OCI-LY7 (cell line): ENCODE measurements around the gene STK32A. TPM values are rescaled to one million over a fixed set of nuclear protein-coding genes. Genes with fewer than 3 reads are reported as not detected.

Source experiments
- BruUV-seq: library from RNA; stranded (reverse); fragments of 400-500 nt; replicated peaks from 2 replicates; lab custom pipeline; 2021; lab: Mats Ljungman, UMichigan
- CTCF ChIA-PET: fragments of 300-600 bp; sonication (Branson Sonifier 250); formaldehyde crosslinking; loops from one replicate; lab custom pipeline; 2022; ENCODE audit warnings: antibody characterized with exemption; ENCODE audit not compliant: unreplicated experiment; lab: Charles Lee
- POLR2A ChIA-PET: fragments of 300-600 bp; sonication (Branson Sonifier 250); formaldehyde crosslinking; loops from one replicate; lab custom pipeline; 2022; ENCODE audit warnings: antibody characterized with exemption; lab: Charles Lee
- DNase-seq: peaks from one replicate; pipeline ENCODE4 v3.0.0-alpha.2; 2015; ENCODE audit warnings: low spot score
- H2AFZ ChIP-seq: fragments of 200-600 bp; sonication (generic), shearing (Covaris generic); 2 replicates; pipeline ENCODE4 v1.6.1; 2014; ENCODE audit warnings: mild to moderate bottlenecking, antibody characterized with exemption, low read length, moderate library complexity
- H3K27ac ChIP-seq: fragments of 200-600 bp; sonication (generic); 2 replicates; pipeline ENCODE4 v1.5.1; 2014; ENCODE audit warnings: mixed run types, low read depth, mild to moderate bottlenecking, moderate library complexity, low read length, inconsistent platforms; ENCODE audit not compliant: poor library complexity, severe bottlenecking
- H3K36me3 ChIP-seq: fragments of 200-600 bp; sonication (generic); 2 replicates; pipeline ENCODE4 v1.6.1; 2014; ENCODE audit warnings: mild to moderate bottlenecking, antibody characterized with exemption, low read length, moderate library complexity, mixed read lengths; ENCODE audit not compliant: insufficient read depth
- H3K4me1 ChIP-seq: fragments of 200-600 bp; sonication (generic); 2 replicates; pipeline ENCODE4 v1.5.1; 2014; ENCODE audit warnings: mild to moderate bottlenecking, low read length; ENCODE audit not compliant: insufficient read depth, poor library complexity, severe bottlenecking
- H3K4me2 ChIP-seq: fragments of 200-600 bp; sonication (generic); 2 replicates; pipeline ENCODE4 v1.6.1; 2014; ENCODE audit warnings: mild to moderate bottlenecking, low read length
- H3K4me3 ChIP-seq: fragments of 200-600 bp; sonication (generic); 2 replicates; pipeline ENCODE4 v1.5.1; 2014; ENCODE audit warnings: mild to moderate bottlenecking, low read depth, low read length; ENCODE audit not compliant: poor library complexity, severe bottlenecking
- H3K79me2 ChIP-seq: fragments of 200-600 bp; sonication (generic); 2 replicates; pipeline ENCODE4 v1.6.1; 2016; ENCODE audit warnings: low read depth, mild to moderate bottlenecking, low read length, moderate library complexity, mixed read lengths; ENCODE audit not compliant: insufficient read depth
- H3K9me2 ChIP-seq: fragments of 200-600 bp; sonication (generic); 2 replicates; pipeline ENCODE4 v1.6.1; 2016; ENCODE audit warnings: mild to moderate bottlenecking, low read length, mixed read lengths; ENCODE audit not compliant: insufficient read depth
- H3K9me3 ChIP-seq: fragments of 200-600 bp; sonication (generic); 2 replicates; pipeline ENCODE4 v1.6.1; 2014; ENCODE audit warnings: mild to moderate bottlenecking, mixed run types, low read length, mixed read lengths
- H4K20me1 ChIP-seq: fragments of 200-600 bp; sonication (generic); 2 replicates; pipeline ENCODE4 v1.6.1; 2014; ENCODE audit warnings: mild to moderate bottlenecking, antibody characterized with exemption, low read length, moderate library complexity, mixed read lengths; ENCODE audit not compliant: insufficient read depth
- CTCF ChIP-seq: fragments of 200-600 bp; sonication (generic); conservative IDR thresholded peaks from 2 replicates; pipeline ENCODE4 v1.5.1; 2014; ENCODE audit warnings: mild to moderate bottlenecking, antibody characterized with exemption, low read length, moderate library complexity, mixed read lengths
- EZH2phosphoT487 ChIP-seq: fragments of 200-600 bp; sonication (generic); IDR thresholded peaks from 2 replicates; pipeline ENCODE4 v1.6.1; 2018; ENCODE audit warnings: low read depth, borderline replicate concordance, mild to moderate bottlenecking, mixed run types, antibody characterized with exemption, low read length, moderate library complexity, mixed read lengths
- intact Hi-C: fragments of 100-400 bp; cut with micrococcal nuclease; formaldehyde crosslinking; loops from one replicate; pipeline ENCODE4 v1.10.0; 2022; ENCODE audit not compliant: unreplicated experiment
- total RNA-seq, 2 experiments: library from RNA; depleted of rRNA in 1 of 2; stranded (reverse); fragments of >200 nt in 1 of 2; shearing (Covaris generic) in 1 of 2; gene quantifications; 2 replicates each; pipeline ENCODE4 v1.2.3, GENCODE V29; 2014 to 2022

Gene STK32A
- total RNA-seq, 2 experiments from 2014 or later, result not detected

DNA sequence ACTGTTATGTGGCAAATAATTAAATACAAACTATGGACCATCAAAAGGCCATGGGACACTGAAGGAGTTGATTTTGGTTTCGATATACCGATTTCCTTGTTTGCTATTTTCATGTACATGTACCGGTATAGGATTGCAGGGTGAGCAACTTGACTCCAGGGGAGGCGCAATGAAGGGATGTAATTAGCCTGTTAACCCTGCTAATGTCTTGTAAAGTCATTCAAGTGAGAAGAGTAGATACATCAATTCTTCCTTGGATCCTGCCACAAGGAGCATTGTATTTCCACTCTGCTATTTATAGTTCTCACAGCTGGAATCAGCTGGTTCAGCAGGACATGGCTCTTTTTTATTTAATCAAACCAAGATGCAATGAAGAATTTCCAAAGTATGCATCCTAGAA, 102.0 kb downstream of the STK32A start:
- Histone ChIP-seq H3K9me2 (no peaks in the 10 kb centered on the region), H3K4me1 (no peaks in the 10 kb centered on the region), H3K9me3 (no peaks in the 10 kb centered on the region), H3K4me3 (no peak overlapping the region), H3K27ac (no peak overlapping the region), H3K36me3 (no peaks in the 10 kb centered on the region), H3K4me2 (no peak overlapping the region), H4K20me1 (no peaks in the 10 kb centered on the region), H3K79me2 (no peaks in the 10 kb centered on the region), H2AFZ (no peak overlapping the region)
- ChIA-PET CTCF (no interaction called here), POLR2A (no interaction called here)
- intact Hi-C loops, result no loop called here
- BruUV-seq, result no TSS peak
- no peak for DNase-seq
- TF ChIP-seq CTCF, result no peak
- no peak for TF ChIP-seq EZH2phosphoT487

- Histone ChIP-seq H3K79me2 (no peaks in the 10 kb centered on the region), H3K4me1 (no peaks in the 10 kb centered on the region), H3K9me2 (no peaks in the 10 kb centered on the region), H3K4me3 (no peak overlapping the region), H3K4me2 (no peak overlapping the region), H4K20me1 (no peaks in the 10 kb centered on the region), H3K36me3 (no peaks in the 10 kb centered on the region), H3K9me3 (no peaks in the 10 kb centered on the region), H3K27ac (no peak overlapping the region), H2AFZ (no peak overlapping the region)
- TF ChIP-seq CTCF (peak; percentile 47), EZH2phosphoT487 (no peak)
- POLR2A ChIA-PET, result no interaction called here
- BruUV-seq, result no TSS peak
- no peak for DNase-seq
- intact Hi-C loops, result no loop called here
- CTCF ChIA-PET, result no interaction called here
These were observed 104.5 kb downstream of the STK32A start for GRCh38 chr5:147339313-147339712.

GRCh38 chr5:147340941-147341340, 106.1 kb downstream of the STK32A start:
- no peaks in the 10 kb centered on the region for H3K4me1 ChIP-seq
- no TSS peak for BruUV-seq
- no peaks in the 10 kb centered on the region for H3K79me2 ChIP-seq
- no peak for DNase-seq
- no peak overlapping the region for H3K4me3 ChIP-seq
- no peaks in the 10 kb centered on the region for H3K36me3 ChIP-seq
- H2AFZ ChIP-seq, result no peak overlapping the region
- no peaks in the 10 kb centered on the region for H4K20me1 ChIP-seq
- H3K9me3 ChIP-seq, result no peaks in the 10 kb centered on the region
- H3K27ac ChIP-seq, result no peak overlapping the region
- CTCF ChIA-PET, result no interaction called here
- no peak for TF ChIP-seq EZH2phosphoT487
- no peak for TF ChIP-seq CTCF
- POLR2A ChIA-PET, result no interaction called here
- intact Hi-C loops, result no loop called here
- H3K4me2 ChIP-seq, result no peak overlapping the region
- no peaks in the 10 kb centered on the region for H3K9me2 ChIP-seq
